Tibial artery (tissue), 4 donors: ENCODE measurements around the gene C12orf57.

ENCODE experiments used
- DNase-seq, 2 donors: peaks; one replicate each; pipeline ENCODE4 v3.0.0-alpha.2; 2019
- H3K27ac ChIP-seq, 2 donors: fragments of 200-600 bp; sonication (generic) in 1 of 2; 1 replicate in 1 of 2; 2 replicates in 1 of 2; pipeline ENCODE4 v1.5.1; 2018 to 2019; ENCODE audit warnings: mild to moderate bottlenecking in 1 of 2
- H3K27me3 ChIP-seq, 2 donors: fragments of 200-600 bp; sonication (generic) in 1 of 2; one replicate each; pipeline versions ENCODE4 v1.5.1 to v1.6.0; 2016 to 2019
- H3K36me3 ChIP-seq, 3 donors: fragments of 200-600 bp; sonication (generic) in 2 of 3; one replicate each; pipeline ENCODE4 v1.5.1; 2016 to 2019; ENCODE audit warnings: mild to moderate bottlenecking in 2 of 3
- H3K4me1 ChIP-seq, 4 donors: fragments of 200-600 bp; sonication (generic) in 2 of 4; 1 replicate in 3 of 4; 2 replicates in 1 of 4; pipeline ENCODE4 v1.5.1; 2016 to 2019
- H3K4me3 ChIP-seq, 2 donors: fragments of 200-600 bp; sonication (generic) in 1 of 2; 1 replicate in 1 of 2; 2 replicates in 1 of 2; pipeline ENCODE4 v1.5.1; 2018 to 2019; ENCODE audit warnings: mild to moderate bottlenecking in 2 of 2
- H3K9me3 ChIP-seq, 3 donors: fragments of 200-600 bp; sonication (generic) in 1 of 3; one replicate each; pipeline ENCODE4 v1.5.1; 2016 to 2019
- intact Hi-C: fragments of 100-400 bp; cut with DNase I; formaldehyde crosslinking; loops from one replicate; pipeline ENCODE4 v1.15.0; 2023; ENCODE audit warnings: low total_unique reads
- TF ChIP-seq, protein P1 (sequence below), 2 experiments: fragments of 200-600 bp in 1 of 2; fragments of 450-650 bp in 1 of 2; IDR thresholded peaks; one replicate each; pipeline ENCODE4 v1.5.1; 2017 to 2019; ENCODE audit warnings: antibody characterized with exemption in 2 of 2, mild to moderate bottlenecking in 1 of 2, moderate library complexity in 1 of 2

C12orf57 gene

DNA sequence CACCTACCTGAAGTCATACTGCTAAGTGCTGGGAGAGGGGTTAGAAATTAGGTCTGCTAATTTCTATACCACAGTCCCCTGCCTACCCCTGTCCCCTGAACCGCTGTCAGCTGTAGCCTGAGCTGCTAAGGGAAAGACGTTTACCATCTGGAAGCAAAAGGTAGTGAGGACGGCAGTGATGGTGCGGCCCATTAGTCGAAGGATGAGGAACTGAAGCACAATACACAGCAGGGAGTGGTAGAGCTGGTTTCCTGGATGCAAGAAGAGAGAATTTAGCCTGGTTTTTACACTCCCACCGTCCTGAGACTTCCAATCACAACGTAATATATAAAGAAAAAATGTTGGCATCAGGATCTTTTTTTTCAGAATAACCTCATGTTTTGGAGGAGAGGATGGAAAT, 38.7 kb downstream of the C12orf57 start:
- H3K36me3 ChIP-seq = peaks cover 33 to 81% (median 57%) of the 10 kb centered on the region in 3 donors
- H3K4me1 ChIP-seq = no peaks in the 10 kb centered on the region
- TF ChIP-seq, protein P1, sequence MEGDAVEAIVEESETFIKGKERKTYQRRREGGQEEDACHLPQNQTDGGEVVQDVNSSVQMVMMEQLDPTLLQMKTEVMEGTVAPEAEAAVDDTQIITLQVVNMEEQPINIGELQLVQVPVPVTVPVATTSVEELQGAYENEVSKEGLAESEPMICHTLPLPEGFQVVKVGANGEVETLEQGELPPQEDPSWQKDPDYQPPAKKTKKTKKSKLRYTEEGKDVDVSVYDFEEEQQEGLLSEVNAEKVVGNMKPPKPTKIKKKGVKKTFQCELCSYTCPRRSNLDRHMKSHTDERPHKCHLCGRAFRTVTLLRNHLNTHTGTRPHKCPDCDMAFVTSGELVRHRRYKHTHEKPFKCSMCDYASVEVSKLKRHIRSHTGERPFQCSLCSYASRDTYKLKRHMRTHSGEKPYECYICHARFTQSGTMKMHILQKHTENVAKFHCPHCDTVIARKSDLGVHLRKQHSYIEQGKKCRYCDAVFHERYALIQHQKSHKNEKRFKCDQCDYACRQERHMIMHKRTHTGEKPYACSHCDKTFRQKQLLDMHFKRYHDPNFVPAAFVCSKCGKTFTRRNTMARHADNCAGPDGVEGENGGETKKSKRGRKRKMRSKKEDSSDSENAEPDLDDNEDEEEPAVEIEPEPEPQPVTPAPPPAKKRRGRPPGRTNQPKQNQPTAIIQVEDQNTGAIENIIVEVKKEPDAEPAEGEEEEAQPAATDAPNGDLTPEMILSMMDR (IDR thresholded peaks at IDR 0.05) = no peak

DNA sequence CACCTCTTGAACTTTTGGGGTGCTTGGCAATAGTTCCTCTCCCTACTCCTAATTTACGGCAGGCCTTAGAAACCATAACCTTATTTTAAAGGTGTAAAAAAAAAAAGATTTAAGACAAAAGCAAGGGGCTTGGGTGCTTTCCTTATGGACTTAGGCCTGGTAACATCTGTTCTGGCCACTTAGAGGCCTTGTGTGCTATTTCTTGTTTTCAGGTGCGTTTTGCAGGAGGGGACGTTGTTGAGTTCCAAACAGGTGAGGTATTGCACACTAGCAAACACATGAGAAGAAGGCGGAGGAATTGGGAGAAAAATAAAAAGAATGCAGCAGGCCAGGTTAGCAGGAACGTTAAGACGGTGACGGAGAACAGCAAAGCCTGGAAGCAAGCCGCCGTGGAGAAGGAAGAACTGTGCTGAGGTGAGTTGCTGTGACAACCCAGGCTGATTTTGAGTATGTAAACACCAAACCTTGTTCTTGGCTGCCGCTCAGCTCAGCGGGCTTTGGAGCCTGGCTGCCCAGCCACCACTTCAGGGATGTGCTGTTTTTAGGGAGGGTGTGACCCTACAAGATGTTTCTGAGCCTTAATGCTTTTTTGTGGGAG, 44.2 kb downstream of the C12orf57 start:
- H3K36me3 ChIP-seq = peaks cover 0 to 40% (median 14%) of the 10 kb centered on the region in 3 donors
- TF ChIP-seq, protein P1 (IDR thresholded peaks at IDR 0.05) = no peak
- H3K4me3 ChIP-seq = no peak overlapping the region
- H3K27me3 ChIP-seq = no peaks in the 10 kb centered on the region
- no peak overlapping the region for H3K27ac ChIP-seq
- DNase-seq = no peak
- intact Hi-C loops = no loop called here
- H3K9me3 ChIP-seq = no peaks in the 10 kb centered on the region
- H3K4me1 ChIP-seq = no peaks in the 10 kb centered on the region

More for the DNA sequence above, 38.7 kb downstream of the C12orf57 start:
- Histone ChIP-seq H3K4me3 (no peak overlapping the region), H3K27ac (no peak overlapping the region), H3K27me3 (no peaks in the 10 kb centered on the region), H3K9me3 (no peaks in the 10 kb centered on the region)
- intact Hi-C loops = no loop called here
- no peak for DNase-seq
